HEK293 (cell line): ENCODE data around the gene KLHDC10.

Source experiments
- CTCF ChIA-PET: fragments of 350-600 bp; formaldehyde crosslinking; extraction: SDS; loops from one replicate; lab custom pipeline; 2021; ENCODE audit warnings: antibody characterized with exemption; lab: Yijun Ruan, JAX
- POLR2A ChIA-PET: fragments of 300-600 bp; formaldehyde crosslinking; extraction: SDS; loops from one replicate; lab custom pipeline; 2020; ENCODE audit warnings: antibody characterized with exemption, inconsistent platforms; lab: Yijun Ruan, JAX
- H3K27ac ChIP-seq: fragments of 200-500 bp; sonication (Bioruptor generic); 2 replicates; pipeline ENCODE4 v1.5.1; 2014; ENCODE audit warnings: low read depth, low read length, control low read depth, inconsistent platforms; ENCODE audit errors: extremely low read depth
- H3K36me3 ChIP-seq, 2 experiments: fragments of 200-500 bp in 1 of 2; sonication (Bioruptor generic) in 1 of 2; 1 replicate in 1 of 2; 2 replicates in 1 of 2; pipeline ENCODE4 v1.5.1; 2014 to 2017; ENCODE audit warnings: inconsistent platforms in 2 of 2, low read length in 2 of 2; ENCODE audit not compliant: control insufficient read depth in 2 of 2, insufficient read depth in 1 of 2
- H3K4me1 ChIP-seq: fragments of 200-500 bp; sonication (Bioruptor generic); 2 replicates; pipeline ENCODE4 v1.5.1; 2014; ENCODE audit warnings: mild to moderate bottlenecking, low read length, inconsistent platforms; ENCODE audit not compliant: control insufficient read depth, insufficient read depth
- H3K4me3 ChIP-seq: 2 replicates; pipeline ENCODE4 v1.5.1; 2011; ENCODE audit warnings: low read depth, mild to moderate bottlenecking, control low read depth, low read length, moderate library complexity
- H3K9me3 ChIP-seq: fragments of 200-500 bp; sonication (Bioruptor generic); 2 replicates; pipeline ENCODE4 v1.5.1; 2014; ENCODE audit warnings: low read depth, low read length, inconsistent platforms; ENCODE audit not compliant: control insufficient read depth, insufficient read depth
- BCL11A ChIP-seq: fragments of 450-650 bp; formaldehyde crosslinking; IDR thresholded peaks from 2 replicates; pipeline ENCODE4 v1.5.1; 2016; ENCODE audit warnings: low read depth, missing biosample characterization, missing genetic modification characterization
- GFI1B ChIP-seq: fragments of 450-650 bp; formaldehyde crosslinking; IDR thresholded peaks from 2 replicates; pipeline ENCODE4 v1.5.1; 2016; ENCODE audit warnings: missing biosample characterization, missing genetic modification characterization
- HOXC10 ChIP-seq: sonication (generic); formaldehyde crosslinking; IDR thresholded peaks from 2 replicates; pipeline ENCODE4 v1.8.1; 2023; ENCODE audit warnings: mild to moderate bottlenecking, missing genetic modification reagents
- IKZF3 ChIP-seq: fragments of 450-650 bp; IDR thresholded peaks from 2 replicates; pipeline ENCODE4 v1.5.0; 2018; ENCODE audit warnings: missing biosample characterization, mild to moderate bottlenecking, missing genetic modification characterization, moderate library complexity
- KLF9 ChIP-seq: fragments of 450-650 bp; formaldehyde crosslinking; IDR thresholded peaks from 2 replicates; pipeline ENCODE4 v1.5.1; 2016; ENCODE audit warnings: missing biosample characterization, missing genetic modification characterization, low read depth
- OSR2 ChIP-seq: fragments of 450-650 bp; formaldehyde crosslinking; IDR thresholded peaks from 2 replicates; pipeline ENCODE4 v1.5.1; 2016; ENCODE audit warnings: missing biosample characterization, missing genetic modification characterization
- RBAK ChIP-seq: fragments of 450-650 bp; formaldehyde crosslinking; IDR thresholded peaks from 2 replicates; pipeline ENCODE4 v1.5.1; 2016; ENCODE audit warnings: missing biosample characterization, missing genetic modification characterization
- SP3 ChIP-seq: fragments of 450-650 bp; formaldehyde crosslinking; IDR thresholded peaks from 2 replicates; pipeline ENCODE4 v1.5.1; 2016; ENCODE audit warnings: missing biosample characterization, missing genetic modification characterization
- YY1 ChIP-seq: fragments of 450-650 bp; formaldehyde crosslinking; IDR thresholded peaks from 2 replicates; pipeline ENCODE4 v1.5.1; 2018; ENCODE audit warnings: missing biosample characterization, missing genetic modification characterization
- ZEB2 ChIP-seq: fragments of 450-650 bp; formaldehyde crosslinking; IDR thresholded peaks from 2 replicates; pipeline ENCODE4 v1.5.1; 2016; ENCODE audit warnings: missing biosample characterization, missing genetic modification characterization
- ZNF248 ChIP-seq: fragments of 450-650 bp; formaldehyde crosslinking; IDR thresholded peaks from 2 replicates; pipeline ENCODE4 v1.5.1; 2017; ENCODE audit warnings: missing biosample characterization, missing genetic modification characterization
- ZNF266 ChIP-seq: fragments of 450-650 bp; formaldehyde crosslinking; IDR thresholded peaks from 2 replicates; pipeline ENCODE4 v1.5.1; 2016; ENCODE audit warnings: missing biosample characterization, missing genetic modification characterization, low read depth
- ZNF426 ChIP-seq: fragments of 450-650 bp; formaldehyde crosslinking; IDR thresholded peaks from 2 replicates; pipeline ENCODE4 v1.5.1; 2017; ENCODE audit warnings: missing biosample characterization, missing genetic modification characterization, mild to moderate bottlenecking, inconsistent platforms, moderate library complexity
- ZNF473 ChIP-seq: fragments of 450-650 bp; formaldehyde crosslinking; IDR thresholded peaks from 2 replicates; pipeline ENCODE4 v1.5.1; 2017; ENCODE audit warnings: missing biosample characterization, missing genetic modification characterization
- ZNF549 ChIP-seq: fragments of 450-650 bp; IDR thresholded peaks from 2 replicates; pipeline ENCODE4 v1.5.1; 2018; ENCODE audit warnings: missing biosample characterization, missing genetic modification characterization, mild to moderate bottlenecking, inconsistent platforms, moderate library complexity
- ZNF600 ChIP-seq: fragments of 450-650 bp; formaldehyde crosslinking; IDR thresholded peaks from 2 replicates; pipeline ENCODE4 v1.5.1; 2016; ENCODE audit warnings: missing biosample characterization, missing genetic modification characterization
- ZNF837 ChIP-seq: fragments of 450-650 bp; formaldehyde crosslinking; IDR thresholded peaks from 2 replicates; pipeline ENCODE4 v1.5.1; 2016; ENCODE audit warnings: missing biosample characterization, missing genetic modification characterization
- TF ChIP-seq, protein P1 (sequence below): fragments of 450-650 bp; formaldehyde crosslinking; IDR thresholded peaks from 2 replicates; pipeline ENCODE4 v1.5.1; 2016; ENCODE audit warnings: missing biosample characterization, missing genetic modification characterization
- TF ChIP-seq, protein P2 (sequence below): fragments of 450-650 bp; formaldehyde crosslinking; IDR thresholded peaks from 2 replicates; pipeline ENCODE4 v1.5.1; 2016; ENCODE audit warnings: missing biosample characterization, missing genetic modification characterization
- TF ChIP-seq, protein P3 (sequence below): fragments of 450-650 bp; formaldehyde crosslinking; IDR thresholded peaks from 2 replicates; pipeline ENCODE4 v1.5.1; 2016; ENCODE audit warnings: missing biosample characterization, missing genetic modification characterization, borderline replicate concordance
- TF ChIP-seq, protein P4 (sequence below): fragments of 450-650 bp; formaldehyde crosslinking; IDR thresholded peaks from 2 replicates; pipeline ENCODE4 v1.5.1; 2016; ENCODE audit warnings: missing biosample characterization, missing genetic modification characterization, low read depth
- TF ChIP-seq, protein P5 (sequence below): fragments of 450-650 bp; formaldehyde crosslinking; IDR thresholded peaks from 2 replicates; pipeline ENCODE4 v1.5.1; 2016; ENCODE audit warnings: missing biosample characterization, missing genetic modification characterization, low read depth
- TF ChIP-seq, protein P6 (sequence below): fragments of 450-650 bp; formaldehyde crosslinking; IDR thresholded peaks from 2 replicates; pipeline ENCODE4 v1.5.1; 2016; ENCODE audit warnings: missing biosample characterization, missing genetic modification characterization
- TF ChIP-seq, protein P7 (sequence below): fragments of 450-650 bp; formaldehyde crosslinking; IDR thresholded peaks from 2 replicates; pipeline ENCODE4 v1.5.1; 2016; ENCODE audit warnings: missing biosample characterization, missing genetic modification characterization

The KLHDC10 gene

DNA sequence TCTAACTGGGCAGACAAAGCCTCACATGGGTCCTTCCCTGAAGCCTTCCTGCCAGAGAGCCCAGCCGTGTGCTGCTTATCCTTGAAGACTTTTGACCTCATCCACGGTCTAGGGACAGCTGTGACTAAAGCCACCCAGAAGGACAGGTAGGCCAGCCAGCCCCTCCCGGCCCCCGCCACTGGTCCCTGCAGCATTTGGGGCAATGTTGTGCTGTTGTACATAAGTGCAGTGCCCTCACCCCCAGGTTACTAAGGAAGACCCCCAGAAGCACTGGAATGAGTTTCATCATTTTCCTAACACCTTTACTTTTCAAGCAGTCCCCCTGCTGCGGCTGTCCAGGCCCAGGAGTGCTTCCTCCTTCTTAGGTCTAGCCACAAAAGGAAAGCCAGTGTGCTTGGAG lies 91.9 kb downstream of the KLHDC10 start:
- H3K4me1 ChIP-seq, result no peaks in the 10 kb centered on the region
- ChIA-PET CTCF (no interaction called here), POLR2A (no interaction called here)
- H3K9me3 ChIP-seq, result no peaks in the 10 kb centered on the region
- peaks cover 16 to 43% of the 10 kb centered on the region in 2 experiments for H3K36me3 ChIP-seq
- H3K4me3 ChIP-seq, result no peak overlapping the region
- no peak overlapping the region for H3K27ac ChIP-seq
- no peak for TF ChIP-seq KLF9 (tag by site-specific recombination)
- no peak for TF ChIP-seq YY1
- TF ChIP-seq ZNF549 (tag by site-specific recombination), result no peak
- no peak for TF ChIP-seq HOXC10 (CRISPR knock-in tag)
- no peak for TF ChIP-seq BCL11A (tag by site-specific recombination)
- no peak for TF ChIP-seq ZNF266 (tag by site-specific recombination)
- TF ChIP-seq, protein P1, sequence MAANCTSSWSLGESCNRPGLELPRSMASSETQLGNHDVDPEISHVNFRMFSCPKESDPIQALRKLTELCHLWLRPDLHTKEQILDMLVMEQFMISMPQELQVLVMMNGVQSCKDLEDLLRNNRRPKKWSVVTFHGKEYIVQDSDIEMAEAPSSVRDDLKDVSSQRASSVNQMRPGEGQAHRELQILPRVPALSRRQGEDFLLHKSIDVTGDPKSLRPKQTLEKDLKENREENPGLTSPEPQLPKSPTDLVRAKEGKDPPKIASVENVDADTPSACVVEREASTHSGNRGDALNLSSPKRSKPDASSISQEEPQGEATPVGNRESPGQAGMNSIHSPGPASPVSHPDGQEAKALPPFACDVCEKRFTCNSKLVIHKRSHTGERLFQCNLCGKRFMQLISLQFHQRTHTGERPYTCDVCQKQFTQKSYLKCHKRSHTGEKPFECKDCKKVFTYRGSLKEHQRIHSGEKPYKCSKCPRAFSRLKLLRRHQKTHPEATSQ (tag by site-specific recombination), result no peak
- no peak for TF ChIP-seq ZNF473 (tag by site-specific recombination)
- TF ChIP-seq ZNF426 (tag by site-specific recombination), result no peak
- TF ChIP-seq, protein P2, sequence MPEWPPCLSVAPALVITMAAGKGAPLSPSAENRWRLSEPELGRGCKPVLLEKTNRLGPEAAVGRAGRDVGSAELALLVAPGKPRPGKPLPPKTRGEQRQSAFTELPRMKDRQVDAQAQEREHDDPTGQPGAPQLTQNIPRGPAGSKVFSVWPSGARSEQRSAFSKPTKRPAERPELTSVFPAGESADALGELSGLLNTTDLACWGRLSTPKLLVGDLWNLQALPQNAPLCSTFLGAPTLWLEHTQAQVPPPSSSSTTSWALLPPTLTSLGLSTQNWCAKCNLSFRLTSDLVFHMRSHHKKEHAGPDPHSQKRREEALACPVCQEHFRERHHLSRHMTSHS, result no peak

DNA sequence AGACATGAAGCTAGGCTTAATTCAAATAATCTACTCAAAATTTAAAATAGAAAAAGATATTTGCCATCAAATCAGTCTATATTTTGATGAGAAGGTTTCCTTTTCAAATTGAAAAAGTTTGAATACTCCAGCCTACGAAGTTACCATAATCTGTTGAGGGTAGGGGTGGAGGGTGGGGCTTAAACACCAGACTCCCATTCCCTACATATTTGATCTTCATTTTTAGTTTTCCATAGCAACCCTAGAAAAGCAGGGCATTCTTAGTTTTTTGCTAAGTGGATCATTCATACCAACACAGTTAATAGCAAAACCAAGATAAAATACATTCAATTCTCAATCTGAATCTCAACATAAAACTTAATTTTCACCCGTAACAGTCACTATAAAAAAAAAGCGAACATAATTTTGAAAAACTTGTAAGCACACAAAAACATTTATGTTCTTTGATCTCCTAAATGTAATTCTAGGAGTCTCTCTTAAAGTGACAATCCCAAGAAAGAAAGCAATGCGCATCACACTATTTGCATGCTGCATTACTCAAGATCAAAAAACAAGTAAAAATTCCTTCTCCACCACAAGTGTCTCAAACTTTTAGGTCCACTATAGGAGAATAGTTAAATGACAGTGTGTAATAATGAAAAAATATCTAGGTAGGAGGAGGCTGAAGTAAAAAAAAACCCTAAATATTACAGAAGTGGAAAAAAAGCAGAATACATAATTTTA lies 104.1 kb downstream of the KLHDC10 start:
- no peak overlapping the region for H3K4me3 ChIP-seq
- TF ChIP-seq SP3 (tag by site-specific recombination), result no peak
- TF ChIP-seq, protein P3, sequence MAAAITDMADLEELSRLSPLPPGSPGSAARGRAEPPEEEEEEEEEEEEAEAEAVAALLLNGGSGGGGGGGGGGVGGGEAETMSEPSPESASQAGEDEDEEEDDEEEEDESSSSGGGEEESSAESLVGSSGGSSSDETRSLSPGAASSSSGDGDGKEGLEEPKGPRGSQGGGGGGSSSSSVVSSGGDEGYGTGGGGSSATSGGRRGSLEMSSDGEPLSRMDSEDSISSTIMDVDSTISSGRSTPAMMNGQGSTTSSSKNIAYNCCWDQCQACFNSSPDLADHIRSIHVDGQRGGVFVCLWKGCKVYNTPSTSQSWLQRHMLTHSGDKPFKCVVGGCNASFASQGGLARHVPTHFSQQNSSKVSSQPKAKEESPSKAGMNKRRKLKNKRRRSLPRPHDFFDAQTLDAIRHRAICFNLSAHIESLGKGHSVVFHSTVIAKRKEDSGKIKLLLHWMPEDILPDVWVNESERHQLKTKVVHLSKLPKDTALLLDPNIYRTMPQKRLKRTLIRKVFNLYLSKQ, result no peak
- no peak for TF ChIP-seq RBAK (tag by site-specific recombination)
- no peak for TF ChIP-seq IKZF3
- TF ChIP-seq, protein P4, sequence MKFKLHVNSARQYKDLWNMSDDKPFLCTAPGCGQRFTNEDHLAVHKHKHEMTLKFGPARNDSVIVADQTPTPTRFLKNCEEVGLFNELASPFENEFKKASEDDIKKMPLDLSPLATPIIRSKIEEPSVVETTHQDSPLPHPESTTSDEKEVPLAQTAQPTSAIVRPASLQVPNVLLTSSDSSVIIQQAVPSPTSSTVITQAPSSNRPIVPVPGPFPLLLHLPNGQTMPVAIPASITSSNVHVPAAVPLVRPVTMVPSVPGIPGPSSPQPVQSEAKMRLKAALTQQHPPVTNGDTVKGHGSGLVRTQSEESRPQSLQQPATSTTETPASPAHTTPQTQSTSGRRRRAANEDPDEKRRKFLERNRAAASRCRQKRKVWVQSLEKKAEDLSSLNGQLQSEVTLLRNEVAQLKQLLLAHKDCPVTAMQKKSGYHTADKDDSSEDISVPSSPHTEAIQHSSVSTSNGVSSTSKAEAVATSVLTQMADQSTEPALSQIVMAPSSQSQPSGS, result no peak
- TF ChIP-seq, protein P5, sequence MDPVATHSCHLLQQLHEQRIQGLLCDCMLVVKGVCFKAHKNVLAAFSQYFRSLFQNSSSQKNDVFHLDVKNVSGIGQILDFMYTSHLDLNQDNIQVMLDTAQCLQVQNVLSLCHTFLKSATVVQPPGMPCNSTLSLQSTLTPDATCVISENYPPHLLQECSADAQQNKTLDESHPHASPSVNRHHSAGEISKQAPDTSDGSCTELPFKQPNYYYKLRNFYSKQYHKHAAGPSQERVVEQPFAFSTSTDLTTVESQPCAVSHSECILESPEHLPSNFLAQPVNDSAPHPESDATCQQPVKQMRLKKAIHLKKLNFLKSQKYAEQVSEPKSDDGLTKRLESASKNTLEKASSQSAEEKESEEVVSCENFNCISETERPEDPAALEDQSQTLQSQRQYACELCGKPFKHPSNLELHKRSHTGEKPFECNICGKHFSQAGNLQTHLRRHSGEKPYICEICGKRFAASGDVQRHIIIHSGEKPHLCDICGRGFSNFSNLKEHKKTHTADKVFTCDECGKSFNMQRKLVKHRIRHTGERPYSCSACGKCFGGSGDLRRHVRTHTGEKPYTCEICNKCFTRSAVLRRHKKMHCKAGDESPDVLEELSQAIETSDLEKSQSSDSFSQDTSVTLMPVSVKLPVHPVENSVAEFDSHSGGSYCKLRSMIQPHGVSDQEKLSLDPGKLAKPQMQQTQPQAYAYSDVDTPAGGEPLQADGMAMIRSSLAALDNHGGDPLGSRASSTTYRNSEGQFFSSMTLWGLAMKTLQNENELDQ (tag by site-specific recombination), result no peak
- no peak for TF ChIP-seq ZNF426 (tag by site-specific recombination)
- TF ChIP-seq ZEB2, result no peak
- TF ChIP-seq ZNF248 (tag by site-specific recombination), result no peak
- no peak for TF ChIP-seq ZNF600 (tag by site-specific recombination)
- TF ChIP-seq ZNF837, result no peak
- TF ChIP-seq, protein P6, sequence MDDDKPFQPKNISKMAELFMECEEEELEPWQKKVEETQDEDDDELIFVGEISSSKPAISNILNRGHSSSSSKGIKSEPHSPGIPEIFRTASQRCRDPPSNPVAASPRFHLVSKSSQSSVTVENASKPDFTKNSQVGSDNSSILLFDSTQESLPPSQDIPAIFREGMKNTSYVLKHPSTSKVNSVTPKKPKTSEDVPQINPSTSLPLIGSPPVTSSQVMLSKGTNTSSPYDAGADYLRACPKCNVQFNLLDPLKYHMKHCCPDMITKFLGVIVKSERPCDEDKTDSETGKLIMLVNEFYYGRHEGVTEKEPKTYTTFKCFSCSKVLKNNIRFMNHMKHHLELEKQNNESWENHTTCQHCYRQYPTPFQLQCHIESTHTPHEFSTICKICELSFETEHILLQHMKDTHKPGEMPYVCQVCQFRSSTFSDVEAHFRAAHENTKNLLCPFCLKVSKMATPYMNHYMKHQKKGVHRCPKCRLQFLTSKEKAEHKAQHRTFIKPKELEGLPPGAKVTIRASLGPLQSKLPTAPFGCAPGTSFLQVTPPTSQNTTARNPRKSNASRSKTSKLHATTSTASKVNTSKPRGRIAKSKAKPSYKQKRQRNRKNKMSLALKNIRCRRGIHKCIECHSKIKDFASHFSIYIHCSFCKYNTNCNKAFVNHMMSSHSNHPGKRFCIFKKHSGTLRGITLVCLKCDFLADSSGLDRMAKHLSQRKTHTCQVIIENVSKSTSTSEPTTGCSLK (tag by site-specific recombination), result no peak
- TF ChIP-seq, protein P7, sequence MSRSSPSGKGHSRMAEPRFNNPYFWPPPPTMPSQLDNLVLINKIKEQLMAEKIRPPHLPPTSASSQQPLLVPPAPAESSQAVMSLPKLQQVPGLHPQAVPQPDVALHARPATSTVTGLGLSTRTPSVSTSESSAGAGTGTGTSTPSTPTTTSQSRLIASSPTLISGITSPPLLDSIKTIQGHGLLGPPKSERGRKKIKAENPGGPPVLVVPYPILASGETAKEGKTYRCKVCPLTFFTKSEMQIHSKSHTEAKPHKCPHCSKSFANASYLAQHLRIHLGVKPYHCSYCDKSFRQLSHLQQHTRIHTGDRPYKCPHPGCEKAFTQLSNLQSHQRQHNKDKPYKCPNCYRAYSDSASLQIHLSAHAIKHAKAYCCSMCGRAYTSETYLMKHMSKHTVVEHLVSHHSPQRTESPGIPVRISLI (tag by site-specific recombination), result no peak
- TF ChIP-seq GFI1B (tag by site-specific recombination), result no peak
- no peak for TF ChIP-seq OSR2
- ChIA-PET POLR2A (no interaction called here), CTCF (no interaction called here)
- H3K4me1 ChIP-seq, result no peaks in the 10 kb centered on the region
- no peaks in the 10 kb centered on the region for H3K9me3 ChIP-seq
- H3K27ac ChIP-seq, result no peak overlapping the region
- peaks cover 56 to 57% of the 10 kb centered on the region in 2 experiments for H3K36me3 ChIP-seq
